NCI-H1417 treated with DMSO at 0.1 percent for 48 hours (cell line): ENCODE data around the gene MRFAP1L1.
"Not testable (repeated sequence)": the region's sequence is repeated elsewhere in the genome, so short reads cannot be mapped to it uniquely, and the experiment has no call there.

Experiments
- DNase-seq: peaks from one replicate; lab custom pipeline; 2025; lab: John Stamatoyannopoulos, UW

Gene MRFAP1L1

GRCh38 chr4:6734165-6734786 lies 24.6 kb upstream of the MRFAP1L1 start:
- no peak for DNase-seq

GRCh38 chr4:6733358-6734164 lies 23.9 kb upstream of the MRFAP1L1 start:
- DNase-seq = no peak

GRCh38 chr4:6732441-6733357 lies 23.0 kb upstream of the MRFAP1L1 start:
- no peak for DNase-seq

GRCh38 chr4:6731780-6732179 lies 22.1 kb upstream of the MRFAP1L1 start:
- no peak for DNase-seq

GRCh38 chr4:6731318-6731675 lies 21.6 kb upstream of the MRFAP1L1 start:
- DNase-seq = no peak

GRCh38 chr4:6730603-6731317 lies 21.1 kb upstream of the MRFAP1L1 start:
- DNase-seq = no peak

GRCh38 chr4:6728320-6729029 lies 18.8 kb upstream of the MRFAP1L1 start:
- no peak for DNase-seq

- DNase-seq = no peak
Measured at GRCh38 chr4:6727943-6728250, 18.2 kb upstream of the MRFAP1L1 start.

GRCh38 chr4:6727081-6727942 lies 17.6 kb upstream of the MRFAP1L1 start:
- DNase-seq = no peak

GRCh38 chr4:6725427-6725961 lies 15.8 kb upstream of the MRFAP1L1 start:
- not testable (repeated sequence) for DNase-seq

- no peak for DNase-seq
Measured at GRCh38 chr4:6724421-6725111, 14.9 kb upstream of the MRFAP1L1 start.

GRCh38 chr4:6723851-6724250 lies 14.2 kb upstream of the MRFAP1L1 start:
- DNase-seq = no peak

- DNase-seq = no peak
Measured at GRCh38 chr4:6722891-6723290, 13.2 kb upstream of the MRFAP1L1 start.

GRCh38 chr4:6721121-6721520 lies 11.5 kb upstream of the MRFAP1L1 start:
- no peak for DNase-seq

GRCh38 chr4:6720202-6720699 lies 10.6 kb upstream of the MRFAP1L1 start:
- DNase-seq = no peak

- DNase-seq = no peak
Measured at GRCh38 chr4:6719611-6720179, 10.0 kb upstream of the MRFAP1L1 start.

GRCh38 chr4:6718932-6719610 lies 9.4 kb upstream of the MRFAP1L1 start:
- DNase-seq = no peak

GRCh38 chr4:6716958-6717655 lies 7.4 kb upstream of the MRFAP1L1 start:
- no peak for DNase-seq
